ENCODE measurements around the gene GRB10. TPM values are rescaled to one million over a fixed set of nuclear protein-coding genes. Genes with fewer than 3 reads are reported as not detected.
A peak's percentile ranks its signal among the peaks of the same experiment; 100 is the strongest.

GRB10 gene
- total RNA-seq, 5 donors from 2014 or later (not counting 1 experiment from before 2014, with no cell fraction given) = 7.1 to 11.1 (median 10.1) TPM

GRCh38 chr7:50662041-50662694 lies 120.5 kb downstream of the GRB10 start:
- Histone ChIP-seq H3K9me3 (no peaks in the 10 kb centered on the region), H3K27me3 (replicated peaks in 1 of 2; ENCODE audit: control insufficient read depth in 2 of 2, extremely low read depth in 1 of 2, insufficient read depth in 2 of 2, low read length in 1 of 2) (peaks cover 0 to 6% of the 10 kb centered on the region in 2 experiments), H3K4me1 (ENCODE audit: control insufficient read depth in 1 of 2, extremely low read depth in 1 of 2, insufficient read depth in 2 of 2, low read length in 2 of 2) (peaks cover 31 to 59% of the 10 kb centered on the region in 2 experiments), H3K4me3 (ENCODE audit: control insufficient read depth in 1 of 2, extremely low read depth in 1 of 2, low read length in 1 of 2) (no peak overlapping the region), H3K36me3 (ENCODE audit: control insufficient read depth in 2 of 2, extremely low read depth in 1 of 2, insufficient read depth in 1 of 2, low read length in 1 of 2) (no peaks in the 10 kb centered on the region), H3K27ac (ENCODE audit: low read length) (peak overlapping the region; percentile 27)
- Mint-ChIP-seq H3K36me3 (no peaks in the 10 kb centered on the region), H3K27ac (peak overlapping the region; percentile 81 to 93), H3K27me3 (no peaks in the 10 kb centered on the region), H3K4me1 (peaks cover 42 to 61% (median 56%) of the 10 kb centered on the region in 3 donors), H3K4me3 (peak overlapping the region in 2 of 3 donors; percentile 64 to 80), H3K9me3 (no peaks in the 10 kb centered on the region)
- peak; percentile 64 to 70 (median 68) for ATAC-seq (replicated peaks in 1 of 4)
- peak in 14 of 35 experiments; percentile 3 to 43 (median 18) for DNase-seq
- ChIA-PET CTCF (interaction anchor here (0.7 to 2.8 kb wide), 3 partner anchors 194 to 570 kb away, joined by 3 to 10 read pairs (median 5); no protein-coding TSS in a partner anchor), POLR2A (no interaction called here)
- WGBS (ENCODE audit: insufficient coverage) = 60% methylated on average over 4 of the region's 4 CpGs

- H3K27me3 ChIP-seq (replicated peaks in 1 of 2; ENCODE audit: control insufficient read depth in 2 of 2, extremely low read depth in 1 of 2, insufficient read depth in 2 of 2, low read length in 1 of 2) = peaks cover 0 to 6% of the 10 kb centered on the region in 2 experiments
- H3K4me3 Mint-ChIP-seq = peak overlapping the region; percentile 54 to 80 (median 64)
- no peaks in the 10 kb centered on the region for H3K9me3 Mint-ChIP-seq
- DNase-seq (peak in 6 of 35 experiments; percentile 4 to 41 (median 17)), ATAC-seq (replicated peaks in 1 of 4) (peak in 2 of 4 experiments; percentile 39 to 54)
- POLR2A ChIA-PET = no interaction called here
- peaks cover 42 to 61% (median 56%) of the 10 kb centered on the region in 3 donors for H3K4me1 Mint-ChIP-seq
- peak overlapping the region in 1 of 2 donors; percentile 32 for H3K4me3 ChIP-seq (ENCODE audit: control insufficient read depth in 1 of 2, extremely low read depth in 1 of 2, low read length in 1 of 2)
- peaks cover 31 to 59% of the 10 kb centered on the region in 2 experiments for H3K4me1 ChIP-seq (ENCODE audit: control insufficient read depth in 1 of 2, extremely low read depth in 1 of 2, insufficient read depth in 2 of 2, low read length in 2 of 2)
- no peaks in the 10 kb centered on the region for H3K36me3 ChIP-seq (ENCODE audit: control insufficient read depth in 2 of 2, extremely low read depth in 1 of 2, insufficient read depth in 1 of 2, low read length in 1 of 2)
- peak overlapping the region; percentile 81 to 93 for H3K27ac Mint-ChIP-seq
- no peaks in the 10 kb centered on the region for H3K36me3 Mint-ChIP-seq
- H3K27ac ChIP-seq (ENCODE audit: low read length) = peak overlapping the region; percentile 27
- H3K9me3 ChIP-seq = no peaks in the 10 kb centered on the region
- no peaks in the 10 kb centered on the region for H3K27me3 Mint-ChIP-seq
- WGBS (ENCODE audit: insufficient coverage) = 45% methylated on average over 7 of the region's 9 CpGs
- CTCF ChIA-PET = interaction anchor here (1.3 to 2.8 kb wide), 2 partner anchors 193 to 569 kb away, joined by 5 to 10 read pairs; no protein-coding TSS in a partner anchor
Observed at GRCh38 chr7:50661345-50662040, 121.2 kb downstream of the GRB10 start.

- H3K9me3 ChIP-seq = no peaks in the 10 kb centered on the region
- H3K4me3 Mint-ChIP-seq = peak overlapping the region; percentile 47 to 80 (median 77)
- ChIA-PET POLR2A (no interaction called here), CTCF (interaction anchor here (1.3 to 2.8 kb wide), 2 partner anchors 192 to 568 kb away, joined by 5 to 10 read pairs; no protein-coding TSS in a partner anchor)
- peaks cover 0 to 6% of the 10 kb centered on the region in 2 experiments for H3K27me3 ChIP-seq (replicated peaks in 1 of 2; ENCODE audit: control insufficient read depth in 2 of 2, extremely low read depth in 1 of 2, insufficient read depth in 2 of 2, low read length in 1 of 2)
- H3K9me3 Mint-ChIP-seq = no peaks in the 10 kb centered on the region
- DNase-seq (no peak), ATAC-seq (replicated peaks in 1 of 4) (no peak)
- 96% methylated on average over 4 of the region's 5 CpGs for WGBS (ENCODE audit: insufficient coverage)
- no peaks in the 10 kb centered on the region for H3K27me3 Mint-ChIP-seq
- H3K36me3 ChIP-seq (ENCODE audit: control insufficient read depth in 2 of 2, extremely low read depth in 1 of 2, insufficient read depth in 1 of 2, low read length in 1 of 2) = no peaks in the 10 kb centered on the region
- peak overlapping the region; percentile 41 to 53 for H3K4me3 ChIP-seq (ENCODE audit: control insufficient read depth in 1 of 2, extremely low read depth in 1 of 2, low read length in 1 of 2)
- H3K27ac Mint-ChIP-seq = peak overlapping the region; percentile 66 to 93
- H3K27ac ChIP-seq (ENCODE audit: low read length) = no peak overlapping the region
- peaks cover 42 to 61% (median 56%) of the 10 kb centered on the region in 3 donors for H3K4me1 Mint-ChIP-seq
- H3K4me1 ChIP-seq (ENCODE audit: control insufficient read depth in 1 of 2, extremely low read depth in 1 of 2, insufficient read depth in 2 of 2, low read length in 2 of 2) = peaks cover 31 to 59% of the 10 kb centered on the region in 2 experiments
- H3K36me3 Mint-ChIP-seq = no peaks in the 10 kb centered on the region
Observed at GRCh38 chr7:50660830-50661175, 121.9 kb downstream of the GRB10 start.

GRCh38 chr7:50660040-50660829 lies 122.5 kb downstream of the GRB10 start:
- Histone ChIP-seq H3K4me3 (ENCODE audit: control insufficient read depth in 1 of 2, extremely low read depth in 1 of 2, low read length in 1 of 2) (peak overlapping the region; percentile 41 to 53), H3K4me1 (ENCODE audit: control insufficient read depth in 1 of 2, extremely low read depth in 1 of 2, insufficient read depth in 2 of 2, low read length in 2 of 2) (peaks cover 31 to 56% of the 10 kb centered on the region in 2 experiments), H3K27me3 (replicated peaks in 1 of 2; ENCODE audit: control insufficient read depth in 2 of 2, extremely low read depth in 1 of 2, insufficient read depth in 2 of 2, low read length in 1 of 2) (peaks cover 0 to 2% of the 10 kb centered on the region in 2 experiments), H3K36me3 (ENCODE audit: control insufficient read depth in 2 of 2, extremely low read depth in 1 of 2, insufficient read depth in 1 of 2, low read length in 1 of 2) (no peaks in the 10 kb centered on the region), H3K9me3 (no peaks in the 10 kb centered on the region), H3K27ac (ENCODE audit: low read length) (no peak overlapping the region)
- Mint-ChIP-seq H3K4me3 (peak overlapping the region; percentile 77 to 80 (median 78)), H3K4me1 (peaks cover 42 to 58% (median 56%) of the 10 kb centered on the region in 3 donors), H3K27ac (peak overlapping the region; percentile 93 to 95), H3K36me3 (no peaks in the 10 kb centered on the region), H3K9me3 (no peaks in the 10 kb centered on the region), H3K27me3 (no peaks in the 10 kb centered on the region)
- POLR2A ChIA-PET = no interaction called here
- WGBS (ENCODE audit: insufficient coverage) = 16% methylated on average over 26 of the region's 30 CpGs
- peak in 34 of 35 experiments; percentile 13 to 66 (median 45) for DNase-seq
- peak; percentile 51 to 78 (median 62) for ATAC-seq (replicated peaks in 1 of 4)
- CTCF ChIA-PET = interaction anchor here in 1 of 2 donors (0.6 to 2.8 kb wide), 2 partner anchors 13 to 568 kb away, joined by 3 to 10 read pairs; no protein-coding TSS in a partner anchor

- WGBS (ENCODE audit: insufficient coverage) = 90% methylated on average over 12 of the region's 17 CpGs
- Mint-ChIP-seq H3K4me1 (peaks cover 42 to 50% (median 49%) of the 10 kb centered on the region in 3 donors), H3K9me3 (no peaks in the 10 kb centered on the region), H3K27ac (peak overlapping the region; percentile 93 to 95), H3K36me3 (no peaks in the 10 kb centered on the region), H3K27me3 (no peaks in the 10 kb centered on the region), H3K4me3 (peak overlapping the region; percentile 77 to 80 (median 78))
- Histone ChIP-seq H3K4me3 (ENCODE audit: control insufficient read depth in 1 of 2, extremely low read depth in 1 of 2, low read length in 1 of 2) (peak overlapping the region; percentile 41 to 53), H3K27me3 (replicated peaks in 1 of 2; ENCODE audit: control insufficient read depth in 2 of 2, extremely low read depth in 1 of 2, insufficient read depth in 2 of 2, low read length in 1 of 2) (peaks cover 0 to under 1% of the 10 kb centered on the region in 2 experiments), H3K4me1 (ENCODE audit: control insufficient read depth in 1 of 2, extremely low read depth in 1 of 2, insufficient read depth in 2 of 2, low read length in 2 of 2) (peaks cover 31 to 51% of the 10 kb centered on the region in 2 experiments), H3K9me3 (no peaks in the 10 kb centered on the region), H3K27ac (ENCODE audit: low read length) (no peak overlapping the region), H3K36me3 (ENCODE audit: control insufficient read depth in 2 of 2, extremely low read depth in 1 of 2, insufficient read depth in 1 of 2, low read length in 1 of 2) (no peaks in the 10 kb centered on the region)
- ChIA-PET CTCF (interaction anchor here in 1 of 2 donors (0.6 to 2.8 kb wide), 2 partner anchors 13 to 567 kb away, joined by 3 to 10 read pairs; no protein-coding TSS in a partner anchor), POLR2A (no interaction called here)
- DNase-seq (no peak), ATAC-seq (replicated peaks in 1 of 4) (no peak)
Observed at GRCh38 chr7:50659329-50659965, 123.2 kb downstream of the GRB10 start.
